EH (cell line): ENCODE results near the gene GALNT18.
A peak's percentile ranks its signal among the peaks of the same experiment; 100 is the strongest.

Source experiments
- DNase-seq: peaks from one replicate; pipeline ENCODE4 v3.0.0-alpha.2; 2015; ENCODE audit warnings: low read depth

GALNT18 gene

DNA sequence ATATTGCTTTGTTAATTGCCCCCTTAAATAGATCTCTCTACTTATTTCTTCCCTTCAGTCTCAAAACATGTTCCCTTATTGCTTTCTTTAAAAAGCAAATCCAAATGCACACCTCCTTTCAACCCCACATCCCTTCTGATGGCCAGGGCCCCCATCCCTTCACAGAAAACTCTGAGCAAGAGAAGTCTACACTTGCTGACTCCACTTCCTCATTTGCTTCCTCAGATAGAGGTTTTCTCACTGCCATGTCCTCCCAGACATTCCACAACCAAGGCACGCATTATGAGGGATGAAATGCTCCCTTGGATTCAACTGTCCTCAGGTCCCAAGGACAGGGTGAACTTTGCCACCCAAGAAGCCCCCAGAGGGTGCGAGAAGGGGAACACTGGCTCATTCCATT, 311.9 kb downstream of the GALNT18 start:
- no peak for DNase-seq

DNA sequence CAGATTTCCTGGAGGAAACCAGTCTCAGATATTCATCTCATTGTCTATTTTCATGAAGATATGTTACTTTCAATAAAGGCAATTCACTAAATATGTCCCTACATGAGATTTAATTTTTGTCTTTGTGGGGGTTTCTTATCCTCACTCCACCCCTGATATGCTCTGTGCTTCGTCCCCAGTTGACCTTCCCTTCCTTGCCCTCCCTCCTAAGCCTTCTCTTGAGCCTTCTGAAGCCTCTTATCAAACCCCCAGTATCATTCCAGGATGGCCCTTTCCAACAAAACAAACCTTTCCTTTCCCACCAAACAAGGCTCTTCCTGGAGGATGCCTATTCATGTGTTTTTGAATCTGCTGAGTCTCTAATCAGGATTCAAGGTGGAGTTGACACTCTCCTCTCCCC, 313.6 kb downstream of the GALNT18 start:
- DNase-seq: no peak

DNA sequence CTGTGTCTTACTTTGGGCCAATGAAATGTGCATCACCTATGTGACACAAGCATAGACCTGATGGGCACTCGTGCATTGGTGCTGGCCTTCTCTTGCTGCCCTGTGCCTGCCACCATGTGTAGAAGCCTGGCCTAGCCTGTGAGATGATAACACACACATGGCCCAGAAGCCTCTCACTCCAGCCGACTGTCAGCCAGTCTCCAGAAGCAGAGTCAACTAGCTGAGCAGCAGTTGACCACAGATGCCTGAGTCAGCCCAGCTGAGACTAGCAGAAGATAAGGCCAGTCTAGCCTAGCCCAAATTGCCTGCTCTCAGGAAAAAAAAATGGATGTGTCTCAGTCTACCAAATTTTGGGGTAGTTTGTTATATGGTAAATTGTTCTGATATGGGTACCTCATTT, 314.9 kb downstream of the GALNT18 start:
- no peak for DNase-seq

DNA sequence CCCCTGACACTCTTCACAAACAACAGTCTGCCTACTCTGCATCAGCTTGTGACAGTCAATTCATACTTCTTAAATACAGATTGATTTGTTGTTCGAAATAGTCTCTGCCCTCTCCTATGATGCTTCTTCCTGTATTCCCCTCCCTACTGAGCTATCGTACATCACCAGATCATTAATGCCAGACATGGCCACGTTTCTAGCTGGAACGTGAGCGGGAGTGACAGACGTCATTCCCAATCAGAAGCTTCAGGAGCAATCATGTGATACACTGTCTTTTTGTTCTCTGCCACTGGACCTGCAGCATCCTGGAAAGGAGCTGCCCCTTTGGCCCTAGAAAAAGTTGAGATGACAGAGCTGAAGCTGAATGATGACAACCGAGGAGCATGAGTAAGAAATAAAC, 317.3 kb downstream of the GALNT18 start:
- no peak for DNase-seq

DNA sequence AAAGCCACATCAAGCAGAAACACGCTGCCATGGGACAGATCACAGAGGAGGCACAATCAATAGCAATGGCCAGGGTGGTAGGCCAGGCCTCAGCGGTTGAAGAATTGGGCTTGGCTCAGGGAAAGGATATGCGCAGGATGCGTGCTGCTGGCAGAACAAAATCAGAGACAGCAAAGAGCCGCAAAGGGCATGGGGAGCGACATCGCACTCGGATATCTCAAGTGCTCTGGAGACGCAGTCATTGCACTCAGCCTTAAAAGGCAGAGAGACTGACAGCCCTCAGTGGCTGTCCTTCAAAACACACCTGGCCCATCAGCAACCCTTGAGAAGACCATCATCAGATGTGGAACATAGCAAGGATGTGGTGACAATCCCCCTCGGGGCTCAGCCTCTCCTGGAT, 319.2 kb downstream of the GALNT18 start:
- no peak for DNase-seq

DNA sequence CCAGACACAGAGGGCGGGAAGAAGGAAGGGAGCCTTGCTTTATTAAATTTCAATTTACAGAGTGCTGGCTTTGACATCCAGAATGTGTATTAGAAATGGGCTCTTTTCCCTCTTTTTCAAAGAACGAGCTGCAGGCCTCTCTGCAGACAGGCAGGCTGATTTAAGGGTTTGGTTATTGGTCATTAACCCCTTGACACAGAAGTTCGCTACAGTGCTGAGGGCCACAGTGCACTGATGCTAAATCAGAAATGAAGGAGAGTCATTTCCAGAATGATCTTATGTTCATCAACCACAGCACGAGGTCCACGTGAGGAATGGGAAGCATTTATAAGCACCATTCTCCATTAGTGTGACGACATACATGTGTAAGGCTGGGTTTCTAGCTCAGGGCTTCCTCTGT, 320.6 kb downstream of the GALNT18 start:
- no peak for DNase-seq

DNA sequence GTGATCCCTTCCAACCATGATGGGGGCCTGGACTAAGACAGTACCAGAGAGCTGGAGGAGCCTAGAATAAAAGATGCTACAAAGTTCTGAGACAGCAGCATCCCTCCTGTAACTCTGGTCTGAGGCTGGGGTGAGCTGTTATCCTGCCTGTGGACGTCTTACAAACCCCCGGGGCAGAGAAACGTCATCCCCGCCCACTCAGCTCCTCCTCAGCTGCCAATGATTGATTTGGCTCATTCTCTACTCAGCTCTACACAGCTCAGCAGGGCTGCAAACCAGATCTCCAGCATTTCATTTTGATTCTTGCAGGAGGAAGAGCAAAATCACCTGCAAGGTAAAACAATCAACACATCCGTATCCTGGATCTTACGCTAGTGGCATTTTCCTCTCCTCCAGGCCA, 324.2 kb downstream of the GALNT18 start:
- peak; percentile 6 for DNase-seq

DNA sequence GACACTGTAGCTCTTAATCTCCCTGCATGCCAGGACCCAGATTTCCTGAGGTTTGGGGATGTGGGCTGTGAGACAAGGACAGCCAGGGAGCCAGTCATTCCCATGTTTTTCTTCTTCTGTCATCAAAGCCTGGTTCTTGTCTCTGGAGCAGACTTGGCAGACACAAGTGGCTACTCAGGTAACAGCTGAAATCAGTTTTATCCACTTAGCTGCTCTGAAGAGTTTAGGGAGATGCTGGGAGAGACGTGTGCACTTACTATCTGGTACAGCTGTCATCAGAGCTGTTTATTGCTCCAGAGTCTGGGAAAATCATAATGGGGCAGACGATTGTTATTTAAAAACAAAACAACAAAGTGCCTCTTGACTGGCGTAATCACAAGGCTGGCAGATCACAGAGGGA, 325.4 kb downstream of the GALNT18 start:
- no peak for DNase-seq

DNA sequence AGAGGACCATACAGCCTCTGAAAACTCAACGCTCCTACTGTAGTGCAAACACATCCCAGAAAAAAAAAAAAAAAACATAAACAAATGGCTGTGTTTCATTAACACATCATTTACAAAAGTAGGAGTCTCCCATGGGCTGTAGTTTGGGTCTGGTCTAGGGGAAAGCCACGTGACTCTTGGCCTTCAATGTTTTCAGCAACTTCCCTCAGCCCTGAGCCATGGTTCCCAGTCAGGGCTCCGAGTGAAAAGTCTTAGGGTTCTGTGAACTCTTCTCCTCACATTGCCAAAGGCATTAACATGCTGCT, 327.3 kb downstream of the GALNT18 start:
- no peak for DNase-seq

DNA sequence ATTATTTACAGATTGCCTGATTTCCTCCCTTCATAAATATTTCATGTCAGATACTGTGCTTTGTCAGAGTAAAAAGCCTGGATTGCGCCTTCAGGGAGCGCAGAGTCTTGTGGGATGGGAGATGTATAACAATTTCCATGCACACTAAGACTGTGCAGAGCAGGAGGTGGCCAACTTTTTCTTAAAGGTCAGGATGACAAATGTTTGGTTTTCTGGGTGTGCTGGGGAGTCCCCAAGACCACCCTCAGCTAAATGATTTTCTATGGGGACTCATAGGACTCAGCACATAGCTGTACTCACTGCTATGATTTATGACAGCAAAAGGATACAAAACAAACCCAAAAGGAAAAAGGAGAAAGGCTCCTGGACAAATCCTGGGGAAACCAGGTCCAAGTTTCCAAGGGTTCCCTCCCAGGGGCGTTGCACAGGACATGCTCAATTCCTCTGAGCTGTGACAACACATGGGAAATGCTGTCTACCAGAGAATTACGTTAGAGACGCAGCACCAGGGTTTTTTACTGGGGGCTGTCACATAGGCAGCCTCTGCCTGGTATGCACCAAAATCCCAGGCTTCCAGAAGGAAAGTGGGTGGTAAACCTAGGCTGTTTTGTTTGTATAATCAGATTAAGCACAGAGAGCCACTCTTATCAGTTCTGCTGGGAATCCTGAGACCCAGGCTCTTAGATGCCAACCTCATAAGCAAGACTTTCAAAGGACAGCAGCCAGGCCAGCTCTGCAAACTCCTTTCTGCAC, 327.8 kb downstream of the GALNT18 start:
- no peak for DNase-seq

DNA sequence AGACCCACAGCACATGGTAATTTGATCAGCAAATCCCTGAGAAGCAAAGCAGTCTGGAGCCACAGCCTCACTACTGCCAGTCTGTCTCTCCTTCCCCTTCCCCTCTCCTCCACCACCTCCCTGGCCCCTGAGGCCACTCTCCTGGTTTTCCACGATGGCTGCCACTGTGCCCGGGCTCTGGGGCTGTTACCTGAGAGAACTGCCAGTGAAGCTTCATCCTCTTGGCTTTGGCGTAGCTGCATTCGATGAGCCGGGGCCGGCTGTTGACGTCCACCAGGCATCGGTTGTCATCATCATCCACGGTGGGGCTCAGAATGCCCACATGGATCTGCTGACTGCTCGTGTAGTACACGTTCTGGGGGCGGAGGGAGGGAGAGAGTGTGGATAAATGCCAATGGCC, 329.0 kb downstream of the GALNT18 start:
- no peak for DNase-seq

DNA sequence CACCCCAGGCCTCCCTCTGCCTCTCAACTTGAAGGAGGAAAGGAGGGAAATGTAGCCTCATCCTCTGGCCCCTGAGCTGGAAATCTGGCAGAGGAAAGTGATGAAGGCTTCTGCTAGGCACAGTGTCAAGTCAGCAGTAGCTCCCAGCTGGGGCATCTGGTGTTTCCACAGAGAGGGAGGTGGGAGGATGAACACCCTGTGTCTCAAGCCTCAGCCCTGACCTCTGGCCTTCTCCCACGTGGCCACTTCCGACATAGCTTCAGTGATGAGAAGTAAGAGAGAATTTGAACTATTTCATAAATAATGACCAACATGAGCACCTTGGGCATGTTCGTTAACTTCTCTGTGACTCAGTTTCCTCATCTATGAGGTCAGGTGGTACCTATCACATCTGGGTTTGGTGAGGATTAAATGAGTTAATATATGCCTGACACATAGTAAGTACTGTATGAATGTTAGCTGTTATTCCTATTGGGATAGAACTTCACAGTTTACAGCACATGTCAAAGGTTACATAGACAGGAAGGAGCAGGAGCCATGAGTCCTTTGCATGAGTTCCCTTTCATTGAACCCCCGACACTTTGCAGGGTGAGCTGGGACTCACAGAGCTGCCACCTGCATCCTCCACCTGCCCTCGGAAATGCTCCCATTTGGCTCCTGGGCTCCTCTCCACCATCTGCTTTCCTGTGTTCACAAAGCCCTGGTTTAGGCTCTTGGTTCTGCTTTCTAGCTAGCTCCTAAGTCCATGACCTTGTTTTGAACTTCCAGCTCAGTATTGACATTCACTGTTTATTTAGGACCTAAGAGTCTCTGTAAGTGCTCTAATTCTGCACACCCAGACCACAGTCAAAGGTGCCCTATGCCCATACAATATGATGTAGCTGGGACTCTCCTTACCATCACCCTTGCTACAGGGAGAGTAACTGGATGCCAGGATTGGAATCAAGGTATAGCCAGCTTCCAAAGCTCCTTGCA, 330.5 kb downstream of the GALNT18 start:
- DNase-seq: no peak

DNA sequence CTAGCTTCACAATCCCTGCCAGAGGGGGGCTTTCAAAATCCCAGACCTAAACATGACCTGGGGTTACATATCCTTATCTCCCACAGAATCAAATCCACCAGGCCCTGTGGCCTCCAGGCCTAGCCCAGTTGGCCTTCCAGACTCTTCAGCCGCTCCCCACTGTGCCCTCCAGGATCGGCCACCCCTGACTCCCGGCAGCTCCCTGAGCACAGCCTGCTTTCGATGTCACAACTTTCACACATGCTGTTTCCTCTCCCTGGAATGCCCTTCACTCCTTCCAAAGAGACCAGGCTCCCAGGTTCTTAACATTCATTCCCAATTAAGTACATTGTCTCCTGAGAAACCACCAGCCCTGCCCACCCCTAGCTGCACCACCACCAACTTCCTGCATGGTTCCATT, 331.5 kb downstream of the GALNT18 start:
- DNase-seq: no peak

DNA sequence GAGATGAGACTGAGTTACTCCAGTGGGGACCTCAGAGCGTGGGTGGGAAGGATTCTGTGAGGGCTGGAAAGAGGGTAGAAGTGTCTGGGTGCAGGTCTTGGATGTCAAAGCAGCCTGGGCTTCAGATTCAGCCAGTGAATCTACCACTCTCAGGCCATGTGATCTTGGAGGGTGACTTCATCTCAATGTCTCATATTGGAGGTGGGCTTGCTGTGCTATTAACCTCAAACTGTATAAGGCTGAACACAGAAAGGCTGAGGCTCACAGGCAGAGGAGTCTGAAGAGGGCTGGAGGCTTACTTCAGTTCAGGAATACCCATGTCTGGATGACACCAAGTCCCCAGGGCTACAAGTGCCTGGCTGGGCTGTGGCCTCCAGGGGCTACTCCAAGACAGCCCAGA, 332.1 kb downstream of the GALNT18 start:
- DNase-seq: no peak

DNA sequence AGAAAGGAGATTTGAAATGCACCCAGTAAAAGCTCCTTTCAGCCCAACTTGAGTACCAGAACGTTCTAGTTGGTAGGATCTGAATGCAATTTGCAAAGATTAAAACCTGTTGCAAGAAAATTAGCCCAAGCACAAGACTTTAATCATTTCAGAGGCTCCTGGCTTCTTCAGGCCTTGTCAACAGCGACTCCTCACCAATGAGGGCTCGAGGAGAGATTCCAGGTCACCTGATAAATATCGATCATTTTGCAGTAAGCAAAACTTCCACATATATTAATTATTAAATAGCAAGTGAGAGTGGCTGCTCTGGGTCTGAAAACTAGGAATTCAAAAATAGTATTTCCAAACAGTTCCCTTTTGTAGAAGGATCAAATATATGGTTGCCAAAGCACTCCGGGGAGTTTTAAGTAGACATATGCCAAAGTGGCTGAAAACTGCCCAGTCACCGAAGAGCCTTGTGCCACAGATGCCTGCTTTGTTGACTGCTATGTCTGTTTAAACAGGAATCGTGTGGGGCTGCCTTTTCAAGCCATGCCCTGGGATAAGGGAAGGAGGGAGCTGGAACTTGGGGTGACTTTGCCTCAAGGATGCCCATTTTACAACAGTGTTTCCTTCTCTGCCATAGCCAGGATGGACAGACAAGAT, 332.7 kb downstream of the GALNT18 start:
- DNase-seq: no peak

DNA sequence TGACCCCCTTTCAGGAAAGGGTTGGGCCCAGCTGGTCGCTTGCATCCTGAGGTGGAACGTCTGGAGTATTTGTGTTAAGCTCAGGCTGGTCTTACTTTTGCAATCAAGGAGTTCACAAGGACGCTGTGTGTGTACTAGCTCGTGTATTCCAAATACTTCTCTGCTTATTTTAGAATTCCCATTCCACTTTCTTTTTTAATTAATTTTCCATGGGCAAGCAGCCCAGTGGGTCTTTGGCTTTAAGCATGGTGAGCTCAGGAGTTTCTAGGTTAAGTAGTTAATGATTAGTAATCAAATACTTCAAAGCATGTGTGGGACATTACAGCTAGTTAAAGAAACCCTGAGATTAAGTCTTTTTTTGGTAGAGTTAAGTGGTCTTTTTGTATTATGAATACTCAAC, 337.3 kb downstream of the GALNT18 start:
- DNase-seq: no peak

DNA sequence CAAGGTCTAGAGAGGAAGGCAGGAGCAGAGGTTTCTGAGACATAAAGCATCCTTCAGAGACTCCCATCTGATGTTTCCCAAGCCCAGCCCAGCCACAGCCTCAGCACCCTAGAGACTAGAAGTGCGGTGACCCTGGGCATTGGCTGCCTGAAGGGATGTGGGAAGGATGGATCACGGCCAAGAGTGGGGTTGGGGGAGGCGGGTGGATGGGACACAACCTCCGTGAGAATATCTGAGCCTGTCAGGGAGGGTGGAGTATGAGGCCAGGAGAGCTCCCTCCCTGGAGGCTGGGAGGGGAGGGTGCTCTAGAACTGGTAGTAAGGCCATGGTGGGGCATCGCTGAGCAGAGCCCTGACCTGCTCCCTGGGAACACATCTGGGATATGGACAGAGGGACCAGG, 340.2 kb downstream of the GALNT18 start:
- DNase-seq: no peak

DNA sequence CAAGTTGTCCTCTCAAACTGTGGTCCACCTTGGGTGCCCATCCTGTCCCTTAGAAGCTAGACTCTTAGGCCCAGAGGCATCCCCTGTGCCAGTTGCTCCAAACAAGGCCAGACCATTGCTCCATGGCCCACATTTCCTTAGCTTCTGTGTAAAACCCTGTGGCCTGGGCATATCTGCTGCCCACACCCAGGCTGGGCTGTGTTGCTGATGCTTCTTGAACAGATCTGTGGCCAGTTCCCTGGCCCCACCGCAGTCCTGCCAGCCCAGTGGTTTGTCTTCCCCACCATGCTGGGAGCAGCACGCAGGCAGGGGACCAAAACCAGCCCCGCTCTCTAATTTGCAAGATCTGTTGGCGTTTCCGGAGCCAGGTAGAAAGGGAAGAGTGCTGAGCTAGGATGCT, 341.0 kb downstream of the GALNT18 start:
- DNase-seq: no peak

DNA sequence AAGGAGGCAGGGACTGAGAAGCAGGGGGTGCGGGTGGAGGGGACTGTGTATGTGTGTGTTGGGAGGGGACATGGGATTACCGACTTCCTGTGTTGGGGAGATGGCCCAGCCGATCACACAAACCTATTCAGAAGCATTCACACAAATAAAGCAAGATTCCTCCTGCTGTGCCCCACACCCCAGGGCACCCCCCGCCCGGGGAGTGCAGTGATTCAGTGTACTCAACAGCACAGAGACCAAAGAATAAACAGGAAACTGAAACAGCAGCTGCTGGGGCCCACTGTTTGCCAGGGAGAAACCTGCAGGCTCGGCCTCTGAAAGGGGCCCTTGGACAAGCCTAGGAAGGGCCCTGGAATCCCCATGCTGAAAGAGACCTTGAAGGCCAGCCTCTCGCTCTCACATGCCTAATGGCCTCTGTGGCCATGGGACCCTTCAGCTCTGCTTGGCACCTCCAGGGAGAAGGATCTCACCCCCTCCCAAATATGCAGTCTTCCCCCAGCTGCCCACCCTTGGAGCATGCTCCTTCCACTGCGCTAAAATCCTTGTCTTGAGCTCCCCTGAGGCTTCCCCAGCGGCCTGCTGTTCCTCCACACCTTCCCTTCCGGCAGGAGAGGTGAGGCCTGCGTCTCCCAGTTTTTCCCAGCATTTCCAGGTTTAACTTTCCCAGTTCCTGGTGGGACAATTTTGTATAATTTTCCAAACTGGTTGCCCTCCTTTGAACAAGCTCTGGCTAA, 341.7 kb downstream of the GALNT18 start:
- DNase-seq: no peak

DNA sequence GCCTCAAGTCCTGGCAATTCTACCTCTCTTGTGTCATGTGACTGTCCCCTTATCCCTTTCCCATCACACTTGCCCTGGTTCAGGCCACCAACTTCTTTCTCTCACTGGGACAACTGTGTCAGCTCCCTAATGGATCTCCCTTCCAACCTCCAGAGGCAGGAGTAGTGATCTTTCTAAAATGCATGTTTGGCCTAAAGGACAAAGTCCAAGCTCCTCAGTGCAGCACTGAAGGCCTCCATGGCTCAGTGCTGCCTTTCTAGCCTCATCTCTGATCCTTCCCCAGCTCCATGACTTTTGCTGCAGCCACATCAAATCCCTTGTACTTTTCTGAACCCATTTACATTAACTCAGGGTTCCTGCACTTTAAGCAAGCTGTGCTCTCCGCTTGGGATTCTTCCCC, 349.6 kb downstream of the GALNT18 start:
- DNase-seq: no peak

DNA sequence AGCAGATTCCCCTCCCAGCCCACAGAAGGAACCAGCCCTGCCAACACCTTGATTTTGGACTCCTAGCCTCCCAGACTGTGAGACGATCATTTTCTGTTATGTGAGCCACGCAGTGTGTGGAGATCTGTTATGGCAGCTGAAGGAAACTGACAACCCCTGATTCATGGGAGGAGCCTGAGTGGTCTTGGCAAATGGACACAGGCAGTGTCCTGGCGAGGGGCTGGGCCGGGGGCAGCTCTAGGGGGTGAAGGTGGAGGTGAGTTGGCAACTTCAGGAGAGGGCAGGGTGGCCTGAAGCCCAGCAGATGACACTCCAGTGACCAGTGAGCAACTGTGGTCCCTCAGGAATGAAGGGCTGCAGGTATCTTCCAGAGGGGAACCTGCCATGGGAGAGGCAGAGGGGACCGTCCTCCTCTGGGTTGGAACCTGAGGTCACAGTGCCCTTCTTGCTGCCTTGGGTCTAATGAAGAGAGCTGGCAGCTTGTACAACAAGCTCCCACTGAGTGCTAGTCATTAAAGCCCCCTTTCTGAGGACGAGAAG, 351.5 kb downstream of the GALNT18 start:
- no peak for DNase-seq

DNA sequence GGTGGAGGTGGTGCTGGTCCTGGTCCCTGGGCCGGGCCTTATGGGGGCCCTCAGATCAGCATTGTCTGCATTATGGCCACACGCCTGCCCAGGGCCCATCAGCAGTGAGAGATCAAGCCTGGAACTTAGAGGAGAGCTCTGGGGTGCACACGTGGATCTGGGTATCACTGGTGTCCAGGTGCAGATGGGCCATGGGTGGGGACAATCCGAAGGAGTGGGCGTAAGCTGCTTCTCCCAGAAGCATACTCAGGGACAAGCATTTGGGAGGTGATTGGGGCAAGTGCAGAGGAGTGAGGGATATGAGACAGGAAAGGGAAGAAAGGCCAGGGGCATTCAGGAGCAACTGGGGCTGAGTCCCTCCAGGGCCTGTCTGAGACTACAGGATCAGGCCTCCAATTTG, 353.1 kb downstream of the GALNT18 start:
- DNase-seq: no peak
